DMS79 treated with DMSO at 0.1 percent for 48 hours (cell line): ENCODE measurements around the gene F10.

ENCODE experiments used
- DNase-seq: peaks from one replicate; lab custom pipeline; 2025; lab: John Stamatoyannopoulos, UW

Gene F10

GRCh38 chr13:113169277-113170272, 47.0 kb downstream of the F10 start:
- no peak for DNase-seq

GRCh38 chr13:113170511-113170910, 47.9 kb downstream of the F10 start:
- no peak for DNase-seq

DNA sequence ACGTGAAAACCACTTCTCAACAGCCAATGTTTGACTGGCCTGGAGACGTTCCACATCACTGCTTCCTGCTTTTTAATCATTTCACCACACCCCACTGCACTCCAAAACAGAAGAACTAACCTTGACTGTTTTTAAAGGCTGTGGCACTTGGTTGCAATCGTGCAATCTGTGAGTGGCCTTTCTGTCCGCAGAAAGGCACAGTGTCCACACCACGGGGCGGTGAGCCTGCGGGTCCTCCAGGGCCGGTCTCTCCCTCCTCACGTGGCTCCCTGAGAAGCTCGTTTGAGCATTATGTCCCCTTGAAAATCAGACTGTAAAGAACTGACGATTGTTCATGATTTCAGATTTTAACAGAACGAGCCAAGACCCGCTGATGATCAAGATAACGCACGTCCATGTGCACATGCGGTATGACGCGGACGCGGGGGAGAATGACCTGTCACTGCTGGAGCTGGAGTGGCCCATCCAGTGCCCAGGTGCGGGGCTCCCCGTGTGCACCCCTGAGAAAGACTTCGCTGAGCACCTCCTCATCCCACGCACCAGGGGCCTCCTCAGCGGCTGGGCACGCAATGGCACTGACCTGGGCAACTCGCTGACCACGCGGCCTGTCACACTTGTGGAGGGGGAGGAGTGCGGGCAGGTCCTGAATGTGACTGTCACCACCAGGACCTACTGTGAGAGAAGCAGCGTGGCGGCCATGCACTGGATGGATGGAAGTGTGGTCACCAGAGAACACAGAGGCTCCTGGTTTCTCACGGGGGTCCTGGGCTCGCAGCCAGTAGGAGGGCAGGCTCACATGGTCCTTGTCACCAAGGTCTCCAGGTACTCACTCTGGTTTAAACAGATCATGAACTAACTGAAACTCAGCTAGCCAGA, 48.9 kb downstream of the F10 start:
- peak; percentile 76 for DNase-seq

DNA sequence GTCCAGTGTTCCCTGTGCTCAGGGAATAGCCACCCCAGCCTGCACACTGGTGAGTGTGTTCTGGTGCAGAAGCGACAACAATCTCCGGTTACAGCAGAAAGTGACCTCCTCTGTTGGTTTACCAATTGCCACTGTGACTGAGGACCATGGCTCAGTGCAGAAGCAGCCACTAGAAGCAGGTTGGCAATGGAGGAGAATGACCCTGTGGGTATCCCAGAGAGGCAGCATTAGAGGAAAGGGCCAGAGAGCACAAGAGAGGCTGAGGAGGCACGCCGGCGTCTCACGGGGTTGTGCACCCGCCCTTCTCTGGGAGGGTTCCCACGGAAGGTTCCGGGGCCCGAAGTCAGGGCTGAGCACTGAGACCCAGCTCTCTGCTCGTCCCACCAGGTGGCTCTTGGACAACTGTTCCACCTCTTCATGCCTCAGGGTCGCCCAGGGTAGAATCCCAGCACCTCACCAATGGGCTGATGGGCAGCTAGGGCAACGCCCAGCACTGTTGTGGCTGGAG, 49.9 kb downstream of the F10 start:
- no peak for DNase-seq

DNA sequence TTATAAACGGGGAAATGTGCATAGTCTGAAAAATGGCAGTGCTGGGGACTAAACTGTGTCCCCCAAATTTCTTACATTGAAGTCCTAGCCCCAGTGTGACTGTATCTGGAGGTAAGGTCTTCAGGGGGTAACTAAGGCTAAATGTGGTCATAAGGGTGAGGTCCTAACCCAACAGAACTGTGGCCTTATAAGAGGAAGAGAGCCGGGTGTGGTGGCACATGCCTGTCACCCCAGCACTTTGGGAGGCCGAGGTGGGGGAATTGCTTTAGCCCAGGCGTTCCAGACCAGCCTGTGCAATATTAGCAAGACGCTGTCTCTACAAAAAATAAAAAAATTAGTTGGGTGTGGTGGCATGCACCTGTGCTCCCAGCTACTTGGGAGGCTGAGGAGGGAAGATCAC, 53.7 kb downstream of the F10 start:
- DNase-seq, result no peak

GRCh38 chr13:113176822-113177221, 54.2 kb downstream of the F10 start:
- DNase-seq, result no peak

DNA sequence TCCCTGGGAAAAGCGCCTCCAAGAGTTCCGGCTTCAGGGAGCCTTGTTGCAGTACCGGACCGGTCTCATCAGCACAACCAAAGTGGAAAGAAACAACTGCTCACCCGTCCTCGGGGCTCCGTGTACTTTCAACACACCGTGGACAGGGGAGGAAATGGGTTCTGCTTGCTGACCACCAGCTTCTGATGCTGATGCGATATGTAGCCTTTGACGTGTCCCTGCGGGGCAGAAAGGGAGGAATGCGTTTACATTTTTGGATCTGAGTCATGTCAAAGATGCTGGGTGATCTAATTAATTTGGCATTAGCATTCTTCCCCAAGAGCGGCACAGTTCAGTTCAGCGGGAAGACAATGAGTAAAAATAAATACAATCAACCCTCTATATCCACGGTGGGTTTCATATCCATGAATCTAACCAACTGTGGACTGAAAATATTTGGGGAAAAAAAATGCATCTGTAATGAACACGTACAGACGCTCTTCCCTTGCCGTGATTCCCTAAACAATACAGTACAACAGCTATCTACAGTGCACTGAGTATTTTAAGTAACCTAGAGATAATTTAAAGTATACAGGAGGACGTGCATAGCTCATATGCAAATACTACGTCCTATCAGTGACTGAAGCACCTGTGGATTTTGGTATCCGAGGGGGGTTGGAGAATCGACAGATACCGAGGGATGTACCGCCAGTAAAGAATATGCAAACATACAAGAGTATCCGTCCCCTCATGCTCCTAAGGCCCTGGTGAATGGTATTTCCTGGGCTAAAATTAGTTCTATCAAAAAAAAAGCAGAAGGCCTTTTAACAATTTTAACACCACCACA, 55.7 kb downstream of the F10 start:
- DNase-seq, result no peak

DNA sequence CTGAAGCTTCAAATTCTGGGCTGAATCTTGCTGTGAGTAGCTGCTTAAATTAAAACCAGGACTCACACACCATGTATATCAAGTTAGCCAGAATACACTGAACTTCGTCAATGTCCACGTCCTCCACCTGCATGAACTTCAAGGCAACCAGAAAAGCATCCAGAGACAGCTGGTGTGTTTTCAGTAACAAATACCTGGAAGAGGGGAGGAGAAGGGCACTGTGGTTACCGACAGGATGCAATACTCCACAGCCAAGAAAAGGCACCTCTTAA, 56.2 kb downstream of the F10 start:
- no peak for DNase-seq

DNA sequence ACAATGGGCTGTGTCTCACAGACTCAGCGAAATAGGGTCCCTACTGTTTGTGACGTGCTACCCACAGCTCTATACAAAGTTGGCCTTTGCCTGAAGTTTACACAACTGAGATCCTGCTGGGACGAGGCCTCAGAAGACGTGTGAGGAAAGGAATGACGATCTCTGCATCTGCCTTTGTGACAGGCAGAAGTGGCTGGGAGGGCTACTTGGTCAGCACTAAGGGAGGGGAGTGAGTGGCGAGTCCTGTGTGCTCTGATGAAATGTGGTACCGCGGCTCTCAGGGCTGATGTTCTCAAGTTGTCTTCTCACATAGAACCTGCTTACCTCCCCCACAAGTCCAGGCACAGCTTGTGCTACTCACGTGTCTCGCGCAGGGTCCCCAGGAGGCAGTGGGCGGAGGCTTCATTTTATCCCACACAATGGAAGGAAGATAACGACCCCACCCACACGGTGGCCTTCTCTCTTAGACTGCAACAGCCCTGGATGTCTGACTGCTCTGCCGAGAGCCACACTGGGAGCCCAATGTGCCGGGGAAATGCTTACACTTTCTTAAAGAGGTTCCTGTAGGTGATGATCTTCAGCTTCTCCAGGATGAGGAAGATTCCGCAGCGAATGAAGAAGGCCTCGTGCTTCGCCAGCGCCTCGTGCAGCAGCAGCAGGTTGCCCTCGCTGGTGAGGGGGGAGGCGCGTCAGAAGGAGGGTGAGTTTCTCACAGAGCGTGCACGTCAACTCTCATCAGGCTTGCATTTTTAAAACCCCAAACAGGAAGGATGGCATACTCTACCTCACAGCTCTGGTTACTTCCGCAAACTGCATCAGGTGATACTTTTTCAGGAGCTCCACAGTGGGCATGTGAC, 57.0 kb downstream of the F10 start:
- DNase-seq, result no peak

- no peak for DNase-seq
These were observed 59.4 kb downstream of the F10 start for GRCh38 chr13:113182046-113182445.

GRCh38 chr13:113183450-113184129, 61.0 kb downstream of the F10 start:
- DNase-seq, result no peak

GRCh38 chr13:113184568-113185440, 62.2 kb downstream of the F10 start:
- DNase-seq, result no peak

- no peak for DNase-seq
These were observed 63.7 kb downstream of the F10 start for GRCh38 chr13:113186061-113186900.

DNA sequence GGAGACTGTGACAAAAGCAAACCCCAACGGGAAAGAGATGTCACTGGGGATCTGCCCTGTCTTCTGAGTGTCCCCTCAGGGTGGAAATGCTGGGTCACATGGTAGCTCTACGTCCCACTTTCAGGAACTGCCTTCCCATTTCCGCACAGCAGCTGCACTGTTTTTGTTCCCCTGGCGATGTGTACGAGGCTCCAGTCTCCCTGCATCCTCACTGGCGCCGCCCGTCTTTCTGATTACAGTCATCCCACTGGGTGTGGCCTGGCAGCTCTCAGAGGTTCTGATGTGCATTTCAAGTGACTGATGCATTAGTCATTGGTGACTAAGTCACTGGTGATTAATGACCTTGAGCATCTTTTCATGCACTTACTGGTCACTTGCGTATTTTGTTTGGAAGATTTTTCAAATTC, 64.7 kb downstream of the F10 start:
- no peak for DNase-seq

DNA sequence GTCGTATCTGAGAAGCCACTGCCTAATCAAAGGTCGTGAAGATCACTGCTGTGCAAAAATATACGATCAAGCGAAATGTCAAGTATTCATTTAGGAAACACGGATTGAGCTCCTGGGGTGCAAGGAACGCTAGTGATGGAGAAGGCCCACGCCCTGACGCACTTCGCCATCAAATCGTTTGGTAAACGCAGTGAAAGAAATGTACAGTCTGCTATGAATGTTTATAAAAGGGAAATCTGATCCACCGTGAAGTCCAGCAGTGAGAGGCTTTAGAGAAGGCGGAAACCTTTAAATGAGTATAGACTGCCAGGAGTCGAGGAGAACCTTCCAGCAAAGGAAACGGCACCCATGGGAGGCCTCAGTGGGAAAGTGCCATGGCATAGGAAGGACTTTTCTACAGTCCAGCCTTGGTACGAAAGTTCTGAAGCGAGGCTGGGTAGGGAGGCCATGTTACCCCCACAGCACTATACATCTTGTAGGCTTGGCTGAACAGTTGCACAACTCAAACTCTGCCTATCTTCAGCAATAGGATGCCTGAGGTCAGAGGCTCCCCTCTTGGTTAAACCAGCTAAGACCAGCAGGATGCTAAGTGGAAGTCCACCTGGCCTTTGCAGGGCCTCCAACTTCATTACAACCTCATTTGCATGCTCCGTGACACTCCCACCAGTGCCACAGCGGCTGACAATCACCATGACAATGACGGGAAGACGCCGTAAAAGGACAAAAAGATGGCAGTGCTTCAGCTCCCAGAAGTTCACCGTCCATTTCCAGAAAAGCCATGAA, 65.5 kb downstream of the F10 start:
- DNase-seq, result no peak

- DNase-seq, result no peak
These were observed 67.6 kb downstream of the F10 start for GRCh38 chr13:113190181-113190580.

DNA sequence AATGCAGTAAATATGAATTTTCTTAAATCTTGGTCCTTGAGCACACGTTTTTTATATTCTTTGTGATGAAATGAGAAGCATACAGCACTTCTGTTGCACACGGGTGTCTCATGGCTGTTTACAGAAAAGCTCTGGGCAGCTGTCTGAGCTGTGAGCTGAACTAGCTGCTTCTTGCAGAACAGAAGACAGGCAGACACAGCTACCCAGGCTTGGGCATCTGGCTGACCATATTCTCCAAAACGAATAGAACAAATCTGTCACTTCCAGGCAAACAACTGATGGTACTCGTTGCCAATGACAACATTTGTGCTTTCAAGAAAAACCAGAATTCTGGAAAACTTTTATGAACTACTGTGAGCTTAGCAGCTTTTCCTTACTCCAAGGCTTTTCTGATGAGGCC, 69.7 kb downstream of the F10 start:
- no peak for DNase-seq

GRCh38 chr13:113192902-113193301, 70.3 kb downstream of the F10 start:
- DNase-seq, result no peak
